Smooth muscle cell (in vitro differentiated cells): ENCODE measurements around the gene PSMB10. TPM values are rescaled to one million over a fixed set of nuclear protein-coding genes. Genes with fewer than 3 reads are reported as not detected.
"Not testable (repeated sequence)": the region's sequence is repeated elsewhere in the genome, so short reads cannot be mapped to it uniquely, and the experiment has no call there.

ENCODE experiments used
- DNase-seq: peaks from one replicate; lab custom pipeline; 2025; ENCODE audit not compliant: unreplicated experiment; lab: John Stamatoyannopoulos, UW
- H2AFZ ChIP-seq: fragments of 200-600 bp; sonication (generic); 2 replicates; pipeline ENCODE4 v1.6.0; 2016; ENCODE audit warnings: antibody characterized with exemption, low read depth, mild to moderate bottlenecking
- H3F3A ChIP-seq: fragments of 200-600 bp; sonication (generic); 2 replicates; pipeline ENCODE4 v1.6.0; 2017; ENCODE audit warnings: antibody characterized with exemption, low read depth
- H3K27ac ChIP-seq: fragments of 200-600 bp; sonication (generic); 2 replicates; pipeline ENCODE4 v1.5.1; 2016; ENCODE audit warnings: low read depth, mild to moderate bottlenecking
- H3K27me3 ChIP-seq: fragments of 200-600 bp; sonication (generic); 2 replicates; pipeline ENCODE4 v1.6.1; 2016; ENCODE audit warnings: low read depth, mild to moderate bottlenecking
- H3K36me3 ChIP-seq: fragments of 200-600 bp; sonication (generic); 2 replicates; pipeline ENCODE4 v1.5.1; 2016; ENCODE audit warnings: low read depth
- H3K4me1 ChIP-seq: fragments of 200-600 bp; sonication (generic); 2 replicates; pipeline ENCODE4 v1.5.1; 2016; ENCODE audit warnings: low read depth
- H3K4me2 ChIP-seq: fragments of 200-600 bp; sonication (generic); 2 replicates; pipeline ENCODE4 v1.6.0; 2016; ENCODE audit warnings: mild to moderate bottlenecking
- H3K4me3 ChIP-seq: fragments of 200-600 bp; sonication (generic); 2 replicates; pipeline ENCODE4 v1.5.1; 2016; ENCODE audit warnings: mild to moderate bottlenecking
- H3K79me2 ChIP-seq: fragments of 200-600 bp; sonication (generic); 2 replicates; pipeline ENCODE4 v1.6.0; 2016; ENCODE audit warnings: low read depth, mild to moderate bottlenecking
- H3K9ac ChIP-seq: fragments of 200-600 bp; sonication (generic); 2 replicates; pipeline ENCODE4 v1.6.0; 2016; ENCODE audit warnings: low read depth
- H3K9me3 ChIP-seq: fragments of 200-600 bp; sonication (generic); replicated peaks from 2 replicates; pipeline ENCODE4 v1.5.1; 2016; ENCODE audit warnings: low read depth
- H4K20me1 ChIP-seq: fragments of 200-600 bp; sonication (generic); 2 replicates; pipeline ENCODE4 v1.6.0; 2016; ENCODE audit warnings: low read depth
- CTCF ChIP-seq: fragments of 200-600 bp; sonication (generic); IDR thresholded peaks from 2 replicates; pipeline ENCODE4 v1.5.1; 2017; ENCODE audit warnings: borderline replicate concordance, mild to moderate bottlenecking, antibody characterized with exemption; ENCODE audit not compliant: insufficient read depth, poor library complexity, severe bottlenecking
- WGBS: methylation state at CpG from one replicate; pipeline ENCODE4 v1.1.7; 2016; ENCODE audit warnings: low lambda C conversion rate; 5-methylcytosine and 5-hydroxymethylcytosine counted together
- polyA plus RNA-seq: library from polyadenylated mRNA; unstranded; fragments of >200 nt; fragmentation: Nextera tagmentation; extraction: Ambion mirVana; gene quantifications from 2 replicates; pipeline ENCODE4 v1.2.1, GENCODE V29; 2016
- total RNA-seq: library from RNA; depleted of rRNA; stranded (reverse); fragments of >200 nt; gene quantifications from 2 replicates; pipeline ENCODE4 v1.2.3, GENCODE V29; 2014

Gene PSMB10
- total and polyA plus RNA-seq, 2 experiments from 2014 or later, result 17.3 to 38.4 TPM

- no peak overlapping the region for H3K4me3 ChIP-seq
- peak overlapping the region; percentile 36 for H3K9ac ChIP-seq
- H3F3A ChIP-seq, result peaks cover 10% of the 10 kb centered on the region
- TF ChIP-seq CTCF, result no peak
- peaks cover 94% of the 10 kb centered on the region for H4K20me1 ChIP-seq
- peak overlapping the region; percentile 79 for H3K27ac ChIP-seq
- no peak overlapping the region for H2AFZ ChIP-seq
- no peaks in the 10 kb centered on the region for H3K27me3 ChIP-seq
- peaks cover 24% of the 10 kb centered on the region for H3K79me2 ChIP-seq
- no peaks in the 10 kb centered on the region for H3K36me3 ChIP-seq
- 33% methylated on average over 4 of the region's 4 CpGs for WGBS
- H3K4me1 ChIP-seq, result no peaks in the 10 kb centered on the region
- H3K9me3 ChIP-seq, result no peaks in the 10 kb centered on the region
- H3K4me2 ChIP-seq, result no peak overlapping the region
- no peak for DNase-seq
Observed at GRCh38 chr16:67917852-67918236, 18.8 kb downstream of the PSMB10 start.

GRCh38 chr16:67917140-67917851, 19.4 kb downstream of the PSMB10 start:
- Histone ChIP-seq H3K4me2 (no peak overlapping the region), H3K27me3 (no peaks in the 10 kb centered on the region), H3K9me3 (no peaks in the 10 kb centered on the region), H3K9ac (peak overlapping the region; percentile 36), H3K27ac (peak overlapping the region; percentile 79), H4K20me1 (peaks cover 91% of the 10 kb centered on the region), H3K4me3 (no peak overlapping the region), H3F3A (peaks cover 10% of the 10 kb centered on the region), H3K4me1 (no peaks in the 10 kb centered on the region), H2AFZ (no peak overlapping the region), H3K79me2 (peaks cover 24% of the 10 kb centered on the region), H3K36me3 (no peaks in the 10 kb centered on the region)
- TF ChIP-seq CTCF, result no peak
- no peak for DNase-seq
- WGBS, result 78% methylated on average over 6 of the region's 6 CpGs

- DNase-seq, result no peak
- Histone ChIP-seq H3K4me2 (no peak overlapping the region), H3K4me1 (no peaks in the 10 kb centered on the region), H3K27ac (no peak overlapping the region), H3K36me3 (no peaks in the 10 kb centered on the region), H2AFZ (no peak overlapping the region), H3K27me3 (no peaks in the 10 kb centered on the region), H3K9ac (no peak overlapping the region), H3K79me2 (peaks cover 24% of the 10 kb centered on the region), H3K9me3 (no peaks in the 10 kb centered on the region), H4K20me1 (peaks cover 89% of the 10 kb centered on the region), H3K4me3 (no peak overlapping the region), H3F3A (peaks cover 10% of the 10 kb centered on the region)
- TF ChIP-seq CTCF, result no peak
- 87% methylated on average over 7 of the region's 7 CpGs for WGBS
Observed at GRCh38 chr16:67915831-67916723, 20.6 kb downstream of the PSMB10 start.

- 59% methylated on average over 2 of the region's 2 CpGs for WGBS
- peaks cover 10% of the 10 kb centered on the region for H3F3A ChIP-seq
- not testable (repeated sequence) for H3K4me2 ChIP-seq, H2AFZ ChIP-seq, H3K27me3 ChIP-seq, DNase-seq, H3K9ac ChIP-seq, H3K9me3 ChIP-seq, H3K4me1 ChIP-seq, H3K36me3 ChIP-seq, H3K27ac ChIP-seq, H3K4me3 ChIP-seq
- peaks cover 89% of the 10 kb centered on the region for H4K20me1 ChIP-seq
- H3K79me2 ChIP-seq, result peaks cover 20% of the 10 kb centered on the region
Observed at GRCh38 chr16:67915496-67915769, 21.2 kb downstream of the PSMB10 start.
